A549 (cell line): ENCODE results near the gene ZRANB3. TPM values are rescaled to one million over a fixed set of nuclear protein-coding genes. Genes with fewer than 3 reads are reported as not detected.

Experiments used
- ATAC-seq, 2 experiments: fragments of 200-7000 bp in 1 of 2; fragments of >200 bp in 1 of 2; cut with Nextera tagmentation in 1 of 2; cut with Tn5 transposase in 1 of 2; 3 replicates each; pipeline versions ENCODE4 v1.8.0 to v1.9.1; 2018 to 2020; ENCODE audit warnings: mild to moderate bottlenecking in 1 of 2, moderate library complexity in 1 of 2
- CTCF ChIA-PET: fragments of 300-600 bp; sonication (Branson Sonifier 250); formaldehyde crosslinking; extraction: SDS; loops from one replicate; lab custom pipeline; 2021; ENCODE audit warnings: antibody characterized with exemption, inconsistent platforms; lab: Yijun Ruan, JAX
- POLR2A ChIA-PET: fragments of 350-600 bp; formaldehyde crosslinking; extraction: SDS; loops from one replicate; lab custom pipeline; 2021; ENCODE audit warnings: antibody characterized with exemption, inconsistent platforms; lab: Yijun Ruan, JAX
- DNase-seq, 2 experiments: peaks; one replicate each; pipeline versions ENCODE4 v3.0.0 to v3.0.0-alpha.2; 2011 to 2016; ENCODE audit warnings: low read depth in 1 of 2, low spot score in 1 of 2
- FAIRE-seq: peaks from 2 replicates; lab custom pipeline; 2011; peaks lifted over from hg19 to GRCh38; lab: Jason Lieb, UNC
- H3K27ac ChIP-seq, 2 experiments: fragments of >200 bp; sonication (Bioruptor Twin); formaldehyde crosslinking; 3 replicates each; pipeline ENCODE4 v1.5.1; 2016 to 2017
- H3K4me1 ChIP-seq: fragments of >200 bp; sonication (Bioruptor Twin); formaldehyde crosslinking; 3 replicates; pipeline ENCODE4 v1.6.1; 2016
- H3K4me2 ChIP-seq: fragments of >200 bp; sonication (Bioruptor Twin); formaldehyde crosslinking; 3 replicates; pipeline ENCODE4 v1.6.1; 2016
- H3K4me3 ChIP-seq: fragments of >200 bp; sonication (Bioruptor Twin); formaldehyde crosslinking; 3 replicates; pipeline ENCODE4 v1.5.1; 2016
- H3K9me3 ChIP-seq: fragments of >200 bp; sonication (Bioruptor Twin); formaldehyde crosslinking; 3 replicates; pipeline ENCODE4 v1.6.1; 2016
- BHLHE40 ChIP-seq: IDR thresholded peaks from 2 replicates; pipeline ENCODE4 v1.6.1; 2012; ENCODE audit warnings: low read depth, low read length, inconsistent platforms
- CEBPB ChIP-seq, 2 experiments: fragments of >200 bp in 1 of 2; sonication (Bioruptor Twin) in 1 of 2; formaldehyde crosslinking in 1 of 2; IDR thresholded peaks; 2 replicates each; pipeline ENCODE4 v1.6.1; 2012 to 2016
- EHF ChIP-seq: fragments of 250-450 bp; sonication (Bioruptor Pico); IDR thresholded peaks from 2 replicates; pipeline ENCODE4 v1.5.0; 2020; ENCODE audit warnings: mild to moderate bottlenecking
- ESRRA ChIP-seq: fragments of 150-350 bp; IDR thresholded peaks from 2 replicates; pipeline ENCODE4 v1.6.1; 2014; ENCODE audit warnings: mild to moderate bottlenecking, low read length, borderline replicate concordance
- GATA3 ChIP-seq: IDR thresholded peaks from 2 replicates; pipeline ENCODE4 v1.6.1; 2012; ENCODE audit warnings: borderline replicate concordance
- HEYL ChIP-seq: fragments of 250-450 bp; sonication (Bioruptor Pico); IDR thresholded peaks from 2 replicates; pipeline ENCODE4 v1.8.0; 2021; ENCODE audit warnings: mild to moderate bottlenecking, moderate library complexity
- HOXB13 ChIP-seq: fragments of 250-450 bp; sonication (Bioruptor Pico); IDR thresholded peaks from 2 replicates; pipeline ENCODE4 v1.5.0; 2020; ENCODE audit warnings: low read depth, mild to moderate bottlenecking, moderate library complexity
- HOXB5 ChIP-seq: fragments of 250-450 bp; sonication (Bioruptor Pico); IDR thresholded peaks from 2 replicates; pipeline ENCODE4 v1.5.0; 2020; ENCODE audit warnings: mild to moderate bottlenecking, moderate library complexity
- JUN ChIP-seq, 2 experiments: fragments of >200 bp; sonication (Bioruptor Twin); formaldehyde crosslinking; IDR thresholded peaks; 2 replicates in 1 of 2; 3 replicates in 1 of 2; pipeline ENCODE4 v1.6.1; 2016 to 2017
- JUNB ChIP-seq: fragments of >200 bp; sonication (Bioruptor Twin); formaldehyde crosslinking; IDR thresholded peaks from 2 replicates; pipeline ENCODE4 v1.6.1; 2016
- KDM1A ChIP-seq: fragments of 200-600 bp; sonication (generic); IDR thresholded peaks from 2 replicates; pipeline ENCODE4 v1.6.1; 2016; ENCODE audit warnings: low read depth, mild to moderate bottlenecking
- KDM5A ChIP-seq: fragments of 200-600 bp; sonication (generic); IDR thresholded peaks from 2 replicates; pipeline ENCODE4 v1.6.1; 2016; ENCODE audit warnings: antibody characterized with exemption, mild to moderate bottlenecking
- PHF8 ChIP-seq: fragments of 200-600 bp; sonication (generic); IDR thresholded peaks from 2 replicates; pipeline ENCODE4 v1.6.1; 2016; ENCODE audit warnings: low read depth, mild to moderate bottlenecking, antibody characterized with exemption, moderate library complexity, borderline replicate concordance
- RFX5 ChIP-seq: fragments of 450-650 bp; IDR thresholded peaks from 2 replicates; pipeline ENCODE4 v1.7.1; 2014; ENCODE audit warnings: antibody characterized with exemption, mild to moderate bottlenecking, moderate library complexity
- SREBF2 ChIP-seq: fragments of 450-650 bp; IDR thresholded peaks from 2 replicates; pipeline ENCODE4 v1.6.1; 2014; ENCODE audit warnings: mild to moderate bottlenecking, moderate library complexity
- TFCP2L1 ChIP-seq: fragments of 250-450 bp; sonication (Bioruptor Pico); IDR thresholded peaks from 2 replicates; pipeline ENCODE4 v1.5.0; 2021; ENCODE audit warnings: mild to moderate bottlenecking
- TP53 ChIP-seq: fragments of 250-450 bp; sonication (Bioruptor Pico); IDR thresholded peaks from 2 replicates; pipeline ENCODE4 v1.5.0; 2021; ENCODE audit warnings: mild to moderate bottlenecking, moderate library complexity
- WGBS: methylation state at CpG from one replicate; pipeline ENCODE4 v1.1.6; 2017; ENCODE audit errors: missing lambda C conversion rate; 5-methylcytosine and 5-hydroxymethylcytosine counted together
- polyA plus RNA-seq, 4 experiments: library from polyadenylated mRNA; depleted of rRNA in 3 of 4; stranded (reverse); fragments of >200 nt; fragmentation: RNase III in 1 of 4; extraction: RNeasy Plus Mini Kit Qiagen cat#74134 plus additional on column Dnase treatment in 1 of 4; gene quantifications; 2 replicates in 3 of 4; 3 replicates in 1 of 4; pipeline ENCODE4 v1.2.3, GENCODE V29; 2011 to 2017
- TF ChIP-seq, protein P1 (sequence below): fragments of >200 bp; sonication (Bioruptor Twin); formaldehyde crosslinking; IDR thresholded peaks from 3 replicates; pipeline ENCODE4 v1.6.1; 2016
- TF ChIP-seq, protein P2 (sequence below): fragments of >200 bp; sonication (Bioruptor Twin); formaldehyde crosslinking; IDR thresholded peaks from 2 replicates; pipeline ENCODE4 v1.6.1; 2016
- TF ChIP-seq, protein P3 (sequence below): IDR thresholded peaks from 2 replicates; pipeline ENCODE4 v1.6.1; 2012
- TF ChIP-seq, protein P4 (sequence below): fragments of 200-600 bp; sonication (generic); IDR thresholded peaks from 2 replicates; pipeline ENCODE4 v1.6.1; 2016; ENCODE audit warnings: antibody characterized with exemption, mild to moderate bottlenecking, moderate library complexity
- TF ChIP-seq, protein P5 (sequence below): IDR thresholded peaks from 2 replicates; pipeline ENCODE4 v1.6.1; 2012; ENCODE audit warnings: low read depth, borderline replicate concordance
- TF ChIP-seq, protein P6 (sequence below): fragments of 450-650 bp; IDR thresholded peaks from 2 replicates; pipeline ENCODE4 v1.6.1; 2014; ENCODE audit warnings: antibody characterized with exemption

The ZRANB3 gene
- polyA plus RNA-seq, 2 of the 4 experiments (the other 2 are of a cell fraction): 6.2 to 12.4 TPM

DNA sequence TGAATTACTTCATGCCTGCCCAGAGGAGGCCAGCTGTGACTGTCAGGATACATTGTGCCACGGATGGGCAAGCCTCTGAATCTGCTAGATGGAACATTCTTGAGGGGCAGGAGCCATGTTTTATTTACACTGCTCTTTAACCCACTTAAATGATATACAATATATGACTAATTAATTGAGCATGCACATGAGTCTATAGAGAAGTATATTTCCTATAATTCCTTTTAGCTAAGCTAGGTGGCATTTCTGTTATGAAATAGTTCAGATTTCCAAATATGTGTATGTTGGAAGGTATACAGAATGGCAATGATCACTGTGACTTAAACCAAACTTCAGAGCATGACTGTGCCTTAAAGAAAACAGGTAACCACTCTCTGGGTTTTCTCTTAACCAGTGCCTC, 347.2 kb downstream of the ZRANB3 start:
- WGBS: 70% methylated on average over 1 of the region's 1 CpG
- H3K4me3 ChIP-seq: no peak overlapping the region
- POLR2A ChIA-PET: no interaction called here
- H3K4me1 ChIP-seq: no peaks in the 10 kb centered on the region
- no peak overlapping the region for H3K4me2 ChIP-seq
- FAIRE-seq: no peak
- no peak for DNase-seq
- TF ChIP-seq, protein P1, sequence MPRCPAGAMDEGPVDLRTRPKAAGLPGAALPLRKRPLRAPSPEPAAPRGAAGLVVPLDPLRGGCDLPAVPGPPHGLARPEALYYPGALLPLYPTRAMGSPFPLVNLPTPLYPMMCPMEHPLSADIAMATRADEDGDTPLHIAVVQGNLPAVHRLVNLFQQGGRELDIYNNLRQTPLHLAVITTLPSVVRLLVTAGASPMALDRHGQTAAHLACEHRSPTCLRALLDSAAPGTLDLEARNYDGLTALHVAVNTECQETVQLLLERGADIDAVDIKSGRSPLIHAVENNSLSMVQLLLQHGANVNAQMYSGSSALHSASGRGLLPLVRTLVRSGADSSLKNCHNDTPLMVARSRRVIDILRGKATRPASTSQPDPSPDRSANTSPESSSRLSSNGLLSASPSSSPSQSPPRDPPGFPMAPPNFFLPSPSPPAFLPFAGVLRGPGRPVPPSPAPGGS: no peak
- no peak for TF ChIP-seq TFCP2L1 (CRISPR knock-in tag)
- no peak for TF ChIP-seq KDM1A
- TF ChIP-seq, all 56 proteins: peak for 0
- Histone ChIP-seq H3K9me3 (no peaks in the 10 kb centered on the region), H3K27ac (no peak overlapping the region)
- ATAC-seq: no peak
- CTCF ChIA-PET: interaction anchor here (0.7 kb wide), 1 partner anchor 179 kb away, joined by 4 read pairs; no protein-coding TSS in a partner anchor

DNA sequence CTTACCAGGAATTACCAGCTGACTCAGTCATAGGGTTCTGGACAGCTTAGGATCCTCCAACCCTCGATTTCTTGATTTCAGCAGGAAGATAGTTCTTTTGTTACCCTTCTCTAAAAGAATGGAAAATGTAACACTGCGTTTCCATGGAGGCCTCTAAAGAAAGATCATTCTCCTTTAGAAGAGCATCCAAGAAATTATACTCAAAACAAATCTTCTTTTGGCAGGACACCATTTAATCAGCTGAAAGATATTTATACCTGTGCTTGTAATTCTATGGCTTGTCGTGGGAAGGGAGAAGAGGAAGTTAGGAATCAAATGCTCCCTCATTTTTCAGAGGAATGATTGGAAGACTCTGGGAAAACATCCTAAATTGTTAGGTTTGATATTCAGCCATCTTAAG, 348.4 kb downstream of the ZRANB3 start:
- POLR2A ChIA-PET: no interaction called here

DNA sequence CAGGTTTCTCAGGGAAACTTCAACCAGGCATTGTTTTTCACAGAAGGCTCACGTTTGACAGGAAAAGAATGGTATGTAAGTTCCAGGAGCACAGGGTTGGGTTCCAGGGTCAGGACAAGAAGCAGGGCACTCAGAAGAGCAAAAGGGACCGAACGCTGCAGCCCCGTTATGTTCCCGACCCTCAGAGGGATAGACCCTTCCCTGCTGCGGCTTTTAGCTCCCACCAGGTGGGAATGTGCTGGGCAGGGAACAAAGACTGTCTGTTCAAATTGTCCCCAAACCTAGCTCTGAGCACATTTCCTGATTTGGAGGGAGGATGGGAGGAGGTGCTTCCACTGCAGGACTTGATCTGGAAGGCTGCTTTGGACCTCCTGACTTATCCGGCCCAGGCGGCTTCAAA, 348.8 kb downstream of the ZRANB3 start:
- DNase-seq (no peak), FAIRE-seq (no peak), ATAC-seq (no peak)
- 80% methylated on average over 7 of the region's 8 CpGs for WGBS
- Histone ChIP-seq H3K9me3 (no peaks in the 10 kb centered on the region), H3K4me1 (no peaks in the 10 kb centered on the region), H3K4me2 (no peak overlapping the region), H3K27ac (no peak overlapping the region), H3K4me3 (no peak overlapping the region)
- POLR2A ChIA-PET: no interaction called here
- no peak for TF ChIP-seq JUNB
- TF ChIP-seq TP53: no peak
- no peak for TF ChIP-seq HOXB5
- no peak for TF ChIP-seq KDM5A
- TF ChIP-seq, protein P2, sequence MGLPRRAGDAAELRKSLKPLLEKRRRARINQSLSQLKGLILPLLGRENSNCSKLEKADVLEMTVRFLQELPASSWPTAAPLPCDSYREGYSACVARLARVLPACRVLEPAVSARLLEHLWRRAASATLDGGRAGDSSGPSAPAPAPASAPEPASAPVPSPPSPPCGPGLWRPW: no peak
- TF ChIP-seq, protein P3, sequence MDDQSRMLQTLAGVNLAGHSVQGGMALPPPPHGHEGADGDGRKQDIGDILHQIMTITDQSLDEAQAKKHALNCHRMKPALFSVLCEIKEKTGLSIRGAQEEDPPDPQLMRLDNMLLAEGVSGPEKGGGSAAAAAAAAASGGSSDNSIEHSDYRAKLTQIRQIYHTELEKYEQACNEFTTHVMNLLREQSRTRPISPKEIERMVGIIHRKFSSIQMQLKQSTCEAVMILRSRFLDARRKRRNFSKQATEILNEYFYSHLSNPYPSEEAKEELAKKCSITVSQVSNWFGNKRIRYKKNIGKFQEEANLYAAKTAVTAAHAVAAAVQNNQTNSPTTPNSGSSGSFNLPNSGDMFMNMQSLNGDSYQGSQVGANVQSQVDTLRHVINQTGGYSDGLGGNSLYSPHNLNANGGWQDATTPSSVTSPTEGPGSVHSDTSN: no peak
- TF ChIP-seq BHLHE40: no peak
- TF ChIP-seq, protein P4, sequence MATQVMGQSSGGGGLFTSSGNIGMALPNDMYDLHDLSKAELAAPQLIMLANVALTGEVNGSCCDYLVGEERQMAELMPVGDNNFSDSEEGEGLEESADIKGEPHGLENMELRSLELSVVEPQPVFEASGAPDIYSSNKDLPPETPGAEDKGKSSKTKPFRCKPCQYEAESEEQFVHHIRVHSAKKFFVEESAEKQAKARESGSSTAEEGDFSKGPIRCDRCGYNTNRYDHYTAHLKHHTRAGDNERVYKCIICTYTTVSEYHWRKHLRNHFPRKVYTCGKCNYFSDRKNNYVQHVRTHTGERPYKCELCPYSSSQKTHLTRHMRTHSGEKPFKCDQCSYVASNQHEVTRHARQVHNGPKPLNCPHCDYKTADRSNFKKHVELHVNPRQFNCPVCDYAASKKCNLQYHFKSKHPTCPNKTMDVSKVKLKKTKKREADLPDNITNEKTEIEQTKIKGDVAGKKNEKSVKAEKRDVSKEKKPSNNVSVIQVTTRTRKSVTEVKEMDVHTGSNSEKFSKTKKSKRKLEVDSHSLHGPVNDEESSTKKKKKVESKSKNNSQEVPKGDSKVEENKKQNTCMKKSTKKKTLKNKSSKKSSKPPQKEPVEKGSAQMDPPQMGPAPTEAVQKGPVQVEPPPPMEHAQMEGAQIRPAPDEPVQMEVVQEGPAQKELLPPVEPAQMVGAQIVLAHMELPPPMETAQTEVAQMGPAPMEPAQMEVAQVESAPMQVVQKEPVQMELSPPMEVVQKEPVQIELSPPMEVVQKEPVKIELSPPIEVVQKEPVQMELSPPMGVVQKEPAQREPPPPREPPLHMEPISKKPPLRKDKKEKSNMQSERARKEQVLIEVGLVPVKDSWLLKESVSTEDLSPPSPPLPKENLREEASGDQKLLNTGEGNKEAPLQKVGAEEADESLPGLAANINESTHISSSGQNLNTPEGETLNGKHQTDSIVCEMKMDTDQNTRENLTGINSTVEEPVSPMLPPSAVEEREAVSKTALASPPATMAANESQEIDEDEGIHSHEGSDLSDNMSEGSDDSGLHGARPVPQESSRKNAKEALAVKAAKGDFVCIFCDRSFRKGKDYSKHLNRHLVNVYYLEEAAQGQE: no peak
- TF ChIP-seq PHF8: no peak
- TF ChIP-seq, protein P5, sequence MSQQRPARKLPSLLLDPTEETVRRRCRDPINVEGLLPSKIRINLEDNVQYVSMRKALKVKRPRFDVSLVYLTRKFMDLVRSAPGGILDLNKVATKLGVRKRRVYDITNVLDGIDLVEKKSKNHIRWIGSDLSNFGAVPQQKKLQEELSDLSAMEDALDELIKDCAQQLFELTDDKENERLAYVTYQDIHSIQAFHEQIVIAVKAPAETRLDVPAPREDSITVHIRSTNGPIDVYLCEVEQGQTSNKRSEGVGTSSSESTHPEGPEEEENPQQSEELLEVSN: no peak
- TF ChIP-seq HOXB13: no peak
- TF ChIP-seq ESRRA: no peak
- TF ChIP-seq RFX5: no peak
- TF ChIP-seq JUN (IDR thresholded peaks at IDR 0.05): no peak
- no peak for TF ChIP-seq SREBF2
- TF ChIP-seq GATA3: no peak
- TF ChIP-seq, protein P6, sequence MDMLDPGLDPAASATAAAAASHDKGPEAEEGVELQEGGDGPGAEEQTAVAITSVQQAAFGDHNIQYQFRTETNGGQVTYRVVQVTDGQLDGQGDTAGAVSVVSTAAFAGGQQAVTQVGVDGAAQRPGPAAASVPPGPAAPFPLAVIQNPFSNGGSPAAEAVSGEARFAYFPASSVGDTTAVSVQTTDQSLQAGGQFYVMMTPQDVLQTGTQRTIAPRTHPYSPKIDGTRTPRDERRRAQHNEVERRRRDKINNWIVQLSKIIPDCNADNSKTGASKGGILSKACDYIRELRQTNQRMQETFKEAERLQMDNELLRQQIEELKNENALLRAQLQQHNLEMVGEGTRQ: no peak
- CTCF ChIA-PET: no interaction called here

More for the DNA sequence above, 348.4 kb downstream of the ZRANB3 start:
- DNase-seq (no peak), FAIRE-seq (no peak), ATAC-seq (no peak)
- CTCF ChIA-PET: no interaction called here
- no peak overlapping the region for H3K4me3 ChIP-seq
- 87% methylated on average over 3 of the region's 3 CpGs for WGBS
- H3K9me3 ChIP-seq: no peaks in the 10 kb centered on the region
- no peak overlapping the region for H3K27ac ChIP-seq
- no peak overlapping the region for H3K4me2 ChIP-seq
- TF ChIP-seq HEYL (CRISPR knock-in tag) (no peak), CEBPB (IDR thresholded peaks at IDR 0.05) (no peak), EHF (CRISPR knock-in tag) (no peak)
- no peaks in the 10 kb centered on the region for H3K4me1 ChIP-seq
